ENCODE measurements around the gene CD300LF. TPM values are rescaled to one million over a fixed set of nuclear protein-coding genes. Genes with fewer than 3 reads are reported as not detected.

CD300LF gene
- total RNA-seq, 1 donor from 2014 or later = not detected

GRCh38 chr17:74728702-74729075 is 16.0 kb upstream of the CD300LF start:
- FAIRE-seq (peak; percentile 99), DNase-seq (ENCODE audit: low read depth) (no peak)
- Histone ChIP-seq H3K36me3 (ENCODE audit: control insufficient read depth, insufficient read depth, low read length) (no peaks in the 10 kb centered on the region), H3K4me3 (ENCODE audit: low read depth, low read length) (no peak overlapping the region), H3K27me3 (ENCODE audit: control insufficient read depth, insufficient read depth, low read length) (peaks cover 2% of the 10 kb centered on the region)
- TF ChIP-seq, protein P1, sequence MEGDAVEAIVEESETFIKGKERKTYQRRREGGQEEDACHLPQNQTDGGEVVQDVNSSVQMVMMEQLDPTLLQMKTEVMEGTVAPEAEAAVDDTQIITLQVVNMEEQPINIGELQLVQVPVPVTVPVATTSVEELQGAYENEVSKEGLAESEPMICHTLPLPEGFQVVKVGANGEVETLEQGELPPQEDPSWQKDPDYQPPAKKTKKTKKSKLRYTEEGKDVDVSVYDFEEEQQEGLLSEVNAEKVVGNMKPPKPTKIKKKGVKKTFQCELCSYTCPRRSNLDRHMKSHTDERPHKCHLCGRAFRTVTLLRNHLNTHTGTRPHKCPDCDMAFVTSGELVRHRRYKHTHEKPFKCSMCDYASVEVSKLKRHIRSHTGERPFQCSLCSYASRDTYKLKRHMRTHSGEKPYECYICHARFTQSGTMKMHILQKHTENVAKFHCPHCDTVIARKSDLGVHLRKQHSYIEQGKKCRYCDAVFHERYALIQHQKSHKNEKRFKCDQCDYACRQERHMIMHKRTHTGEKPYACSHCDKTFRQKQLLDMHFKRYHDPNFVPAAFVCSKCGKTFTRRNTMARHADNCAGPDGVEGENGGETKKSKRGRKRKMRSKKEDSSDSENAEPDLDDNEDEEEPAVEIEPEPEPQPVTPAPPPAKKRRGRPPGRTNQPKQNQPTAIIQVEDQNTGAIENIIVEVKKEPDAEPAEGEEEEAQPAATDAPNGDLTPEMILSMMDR (IDR thresholded peaks at IDR 0.05; ENCODE audit: insufficient read depth, low read length, severe bottlenecking) = no peak

GRCh38 chr17:74728033-74728701 is 15.4 kb upstream of the CD300LF start:
- no peak overlapping the region for H3K4me3 ChIP-seq (ENCODE audit: low read depth, low read length)
- H3K27me3 ChIP-seq (ENCODE audit: control insufficient read depth, insufficient read depth, low read length) = no peaks in the 10 kb centered on the region
- H3K36me3 ChIP-seq (ENCODE audit: control insufficient read depth, insufficient read depth, low read length) = no peaks in the 10 kb centered on the region
- TF ChIP-seq, protein P1 (IDR thresholded peaks at IDR 0.05; ENCODE audit: insufficient read depth, low read length, severe bottlenecking) = no peak
- FAIRE-seq (no peak), DNase-seq (ENCODE audit: low read depth) (no peak)

GRCh38 chr17:74725111-74725510 is 12.4 kb upstream of the CD300LF start:
- Histone ChIP-seq H3K4me3 (ENCODE audit: low read depth, low read length) (no peak overlapping the region), H3K36me3 (ENCODE audit: control insufficient read depth, insufficient read depth, low read length) (no peaks in the 10 kb centered on the region), H3K27me3 (ENCODE audit: control insufficient read depth, insufficient read depth, low read length) (no peaks in the 10 kb centered on the region)
- TF ChIP-seq, protein P1 (IDR thresholded peaks at IDR 0.05; ENCODE audit: insufficient read depth, low read length, severe bottlenecking) = no peak
- DNase-seq (ENCODE audit: low read depth) = no peak
- no peak for FAIRE-seq

- DNase-seq (ENCODE audit: low read depth) = no peak
- TF ChIP-seq, protein P1 (IDR thresholded peaks at IDR 0.05; ENCODE audit: insufficient read depth, low read length, severe bottlenecking) = no peak
- H3K4me3 ChIP-seq (ENCODE audit: low read depth, low read length) = no peak overlapping the region
- no peaks in the 10 kb centered on the region for H3K36me3 ChIP-seq (ENCODE audit: control insufficient read depth, insufficient read depth, low read length)
- FAIRE-seq = no peak
- H3K27me3 ChIP-seq (ENCODE audit: control insufficient read depth, insufficient read depth, low read length) = no peaks in the 10 kb centered on the region
These were observed 11.2 kb upstream of the CD300LF start for GRCh38 chr17:74723891-74724290.

DNA sequence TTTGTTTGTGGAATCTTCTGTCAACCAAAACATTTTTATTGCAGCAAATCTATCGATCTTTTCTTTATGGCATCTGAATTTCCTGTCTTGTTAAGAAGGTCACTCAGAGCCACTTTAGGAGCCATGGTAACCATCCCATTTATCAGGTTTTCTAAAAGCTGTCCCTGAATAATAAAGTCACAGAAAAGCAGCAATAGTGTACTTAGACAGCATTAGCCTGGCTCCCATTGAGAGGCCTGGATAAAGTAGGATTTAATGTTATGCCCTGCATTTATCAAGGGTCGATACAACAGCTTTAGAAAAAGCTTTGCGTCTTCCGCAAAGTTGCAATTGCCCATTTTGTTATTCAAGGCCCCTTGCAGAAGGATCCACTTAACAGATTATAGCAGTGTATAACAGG is 10.1 kb upstream of the CD300LF start:
- no peak for FAIRE-seq
- DNase-seq (ENCODE audit: low read depth) = no peak
- Histone ChIP-seq H3K27me3 (ENCODE audit: control insufficient read depth, insufficient read depth, low read length) (no peaks in the 10 kb centered on the region), H3K36me3 (ENCODE audit: control insufficient read depth, insufficient read depth, low read length) (no peaks in the 10 kb centered on the region), H3K4me3 (ENCODE audit: low read depth, low read length) (no peak overlapping the region)
- TF ChIP-seq, protein P1 (IDR thresholded peaks at IDR 0.05; ENCODE audit: insufficient read depth, low read length, severe bottlenecking) = no peak

DNA sequence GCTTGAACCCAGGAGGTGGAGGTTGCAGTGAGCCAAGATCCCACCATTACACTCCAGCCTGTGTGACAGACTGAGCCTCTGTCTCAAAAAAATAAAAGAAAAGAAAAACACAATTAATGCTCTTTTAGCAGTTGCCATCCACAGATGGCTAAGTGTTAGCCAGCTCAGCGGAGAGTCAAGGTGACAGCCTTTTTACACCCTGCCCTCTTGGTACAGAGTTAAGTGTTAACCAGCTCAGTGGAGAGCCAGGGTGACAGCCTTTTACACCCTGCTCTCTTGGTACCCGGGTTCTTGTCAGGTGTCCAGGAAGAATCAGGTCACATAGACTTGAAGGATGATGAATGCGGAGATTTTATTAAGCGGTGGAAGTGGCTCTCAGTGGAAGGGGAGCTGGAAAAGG is 7.8 kb upstream of the CD300LF start:
- no peak for DNase-seq (ENCODE audit: low read depth)
- FAIRE-seq = no peak

More for the DNA sequence above, 7.8 kb upstream of the CD300LF start:
- Histone ChIP-seq H3K27me3 (ENCODE audit: control insufficient read depth, insufficient read depth, low read length) (peaks cover under 1% of the 10 kb centered on the region), H3K4me3 (ENCODE audit: low read depth, low read length) (no peak overlapping the region), H3K36me3 (ENCODE audit: control insufficient read depth, insufficient read depth, low read length) (no peaks in the 10 kb centered on the region)
- TF ChIP-seq, protein P1 (IDR thresholded peaks at IDR 0.05; ENCODE audit: insufficient read depth, low read length, severe bottlenecking) = no peak

Data from bronchial epithelial cell (primary cell).